HepG2 (cell line): ENCODE measurements around the gene NUTF2. TPM values are rescaled to one million over a fixed set of nuclear protein-coding genes. Genes with fewer than 3 reads are reported as not detected.
A peak's percentile ranks its signal among the peaks of the same experiment; 100 is the strongest.

Experiments
- ATAC-seq: fragments of 200-7000 bp; cut with Tn5 transposase; 3 replicates; pipeline ENCODE4 v1.9.1; 2020; ENCODE audit warnings: mild to moderate bottlenecking, moderate library complexity
- BruUV-seq: library from RNA; stranded (reverse); fragments of 400-500 nt; replicated peaks from 2 replicates; lab custom pipeline; 2021; lab: Mats Ljungman, UMichigan
- CTCF ChIA-PET: fragments of 300-600 bp; formaldehyde crosslinking; extraction: SDS; loops from one replicate; lab custom pipeline; 2021; ENCODE audit warnings: low total read pairs, inconsistent platforms, low intra/inter-chr PET ratio; lab: Yijun Ruan, JAX
- POLR2A ChIA-PET: fragments of 350-600 bp; sonication (Branson Sonifier 250); formaldehyde crosslinking; loops from one replicate; lab custom pipeline; 2020; ENCODE audit warnings: antibody characterized with exemption, inconsistent platforms; lab: Yijun Ruan, JAX
- DNase-seq: peaks from one replicate; pipeline ENCODE4 v3.0.0-alpha.2; 2015; ENCODE audit warnings: low spot score
- FAIRE-seq: peaks from 3 replicates; lab custom pipeline; 2011; peaks lifted over from hg19 to GRCh38; lab: Jason Lieb, UNC
- H2AFZ ChIP-seq: one replicate; pipeline ENCODE4 v1.6.1; 2011; ENCODE audit warnings: low read length, inconsistent platforms
- H3K27ac ChIP-seq: fragments of 300-600 bp; 3 replicates; pipeline ENCODE4 v1.8.0; 2011; ENCODE audit warnings: mixed run types, mild to moderate bottlenecking, mixed read lengths, low read length, inconsistent platforms; ENCODE audit not compliant: insufficient read depth; ENCODE audit errors: extremely low read length
- H3K27me3 ChIP-seq, 2 experiments: fragments of 200-600 bp in 1 of 2; 2 replicates in 1 of 2; 3 replicates in 1 of 2; pipeline versions ENCODE4 v1.6.0 to v1.8.0; 2011; ENCODE audit warnings: low read length in 2 of 2, mild to moderate bottlenecking in 2 of 2, moderate library complexity in 2 of 2, inconsistent platforms in 1 of 2; ENCODE audit not compliant: insufficient read depth in 2 of 2, control insufficient read depth in 1 of 2
- H3K36me3 ChIP-seq, 2 experiments: fragments of 200-600 bp in 1 of 2; replicated peaks in 1 of 2; 2 replicates in 1 of 2; 3 replicates in 1 of 2; pipeline versions ENCODE4 v1.5.1 to v1.8.0; 2011; ENCODE audit warnings: low read length in 2 of 2, inconsistent platforms in 1 of 2; ENCODE audit not compliant: insufficient read depth in 2 of 2, control insufficient read depth in 1 of 2
- H3K4me1 ChIP-seq: 2 replicates; pipeline ENCODE4 v1.5.1; 2012; ENCODE audit warnings: low read length, inconsistent platforms; ENCODE audit not compliant: insufficient read depth
- H3K4me2 ChIP-seq: 2 replicates; pipeline ENCODE4 v1.6.0; 2011; ENCODE audit warnings: low read depth, low read length, inconsistent platforms
- H3K4me3 ChIP-seq, 3 experiments: fragments of 200-600 bp in 1 of 3; sonication (generic), shearing (Covaris generic) in 1 of 3; replicated peaks in 1 of 3; 2 replicates each; pipeline ENCODE4 v1.5.1; 2011 to 2016; ENCODE audit warnings: low read length in 3 of 3, inconsistent platforms in 2 of 3, low read depth in 2 of 3, mild to moderate bottlenecking in 2 of 3, control low read depth in 1 of 3, mixed read lengths in 1 of 3; ENCODE audit not compliant: insufficient read depth in 1 of 3
- H3K79me2 ChIP-seq: one replicate; pipeline ENCODE4 v1.6.1; 2011; ENCODE audit warnings: low read length, inconsistent platforms; ENCODE audit not compliant: insufficient read depth
- H3K9ac ChIP-seq: 2 replicates; pipeline ENCODE4 v1.6.0; 2011; ENCODE audit warnings: mild to moderate bottlenecking, low read depth, low read length, inconsistent platforms; ENCODE audit not compliant: insufficient read depth
- H3K9me3 ChIP-seq: 2 replicates; pipeline ENCODE4 v1.5.1; 2012; ENCODE audit warnings: mild to moderate bottlenecking, low read length
- H4K20me1 ChIP-seq: 2 replicates; pipeline ENCODE4 v1.6.0; 2011; ENCODE audit warnings: inconsistent platforms, mild to moderate bottlenecking, low read length, moderate library complexity; ENCODE audit not compliant: insufficient read depth
- AGO2 ChIP-seq: fragments of 200-400 bp; formaldehyde crosslinking; optimal IDR thresholded peaks from 2 replicates; pipeline ENCODE3; 2017; ENCODE audit warnings: mild to moderate bottlenecking, low read depth, low read length, moderate library complexity
- CENPBD1 ChIP-seq: sonication (generic); formaldehyde crosslinking; IDR thresholded peaks from 2 replicates; pipeline ENCODE4 v1.8.0; 2022; ENCODE audit warnings: missing genetic modification reagents, low read depth, mild to moderate bottlenecking, borderline replicate concordance
- CERS6 ChIP-seq: sonication (generic); formaldehyde crosslinking; IDR thresholded peaks from 2 replicates; pipeline ENCODE4 v1.5.0; 2020; ENCODE audit warnings: missing genetic modification reagents
- CREB3 ChIP-seq: sonication (generic); formaldehyde crosslinking; IDR thresholded peaks from 2 replicates; pipeline ENCODE4 v1.5.0; 2020; ENCODE audit warnings: missing genetic modification reagents
- GFI1 ChIP-seq: sonication (generic); formaldehyde crosslinking; IDR thresholded peaks from 2 replicates; pipeline ENCODE4 v1.5.0; 2020; ENCODE audit warnings: missing genetic modification reagents, mild to moderate bottlenecking, borderline replicate concordance
- HIVEP1 ChIP-seq: sonication (generic); formaldehyde crosslinking; IDR thresholded peaks from 2 replicates; pipeline ENCODE4 v1.4.0; 2020; ENCODE audit warnings: mild to moderate bottlenecking, missing genetic modification reagents
- NCOR1 ChIP-seq: fragments of 200-600 bp; sonication (generic); IDR thresholded peaks from 2 replicates; pipeline ENCODE4 v1.7.0; 2017; ENCODE audit warnings: antibody characterized with exemption, low read length, borderline replicate concordance
- SMC3 ChIP-seq: IDR thresholded peaks from 2 replicates; pipeline ENCODE4 v1.6.1; 2011; ENCODE audit warnings: low read length, improper control_type of control experiment
- TFDP1 ChIP-seq: IDR thresholded peaks from 2 replicates; pipeline ENCODE4 v1.6.1; 2016; ENCODE audit warnings: missing compliant biosample characterization, missing genetic modification reagents, borderline replicate concordance
- YY1 ChIP-seq: IDR thresholded peaks from 2 replicates; pipeline ENCODE4 v1.6.1; 2011; ENCODE audit warnings: low read length, low read depth, moderate library complexity, mild to moderate bottlenecking; ENCODE audit not compliant: insufficient read depth, insufficient replicate concordance
- ZNF441 ChIP-seq: sonication (generic); formaldehyde crosslinking; IDR thresholded peaks from 2 replicates; pipeline ENCODE4 v1.7.0; 2021; ENCODE audit warnings: missing genetic modification reagents, borderline replicate concordance
- ZNF773 ChIP-seq: sonication (generic); formaldehyde crosslinking; IDR thresholded peaks from 2 replicates; pipeline ENCODE4 v1.4.0; 2020; ENCODE audit warnings: missing genetic modification reagents, borderline replicate concordance
- WGBS: methylation state at CpG from one replicate; pipeline ENCODE4 v1.1.6; 2017; ENCODE audit warnings: low lambda C conversion rate; 5-methylcytosine and 5-hydroxymethylcytosine counted together
- in situ Hi-C: cut with HindIII; loops from 2 replicates; pipeline ENCODE4 v1.10.0; 2017; ENCODE audit warnings: low pct_unique_long_range_greater_than_20kb; ENCODE audit not compliant: extremely low pct_ligation_motif_present
- intact Hi-C: fragments of 100-400 bp; cut with micrococcal nuclease; formaldehyde crosslinking; loops from one replicate; pipeline ENCODE4 v1.10.0; 2022; ENCODE audit not compliant: unreplicated experiment
- polyA plus RNA-seq, 8 experiments: library from polyadenylated mRNA; depleted of rRNA in 3 of 8; stranded (reverse) in 7 of 8; unstranded in 1 of 8; fragments of >200 nt; fragmentation: Illumina TruSeq in 4 of 8; extraction: Trizol in 4 of 8; gene quantifications; 2 replicates each; pipeline versions ENCODE4 v1.2.1 to v1.2.3, GENCODE V29; 2011 to 2016; ENCODE audit warnings: low read depth in 4 of 8, missing spikeins in 1 of 8, mixed read lengths in 1 of 8; ENCODE audit not compliant: insufficient read depth in 1 of 8
- total RNA-seq, 5 experiments: library from RNA; depleted of rRNA; stranded (reverse); fragments of >200 nt; fragmentation: Illumina TruSeq; extraction: Trizol; gene quantifications; 2 replicates each; pipeline ENCODE4 v1.2.3, GENCODE V29; 2016; ENCODE audit warnings: low read depth in 1 of 5

NUTF2 gene
- total and polyA plus RNA-seq, 2 of the 13 experiments (the other 11 are each of a cell fraction or from before 2014, with no cell fraction given) = 168 to 214 TPM

GRCh38 chr16:67877064-67877463 lies 30.3 kb downstream of the NUTF2 start:
- ChIA-PET POLR2A (no interaction called here), CTCF (no interaction called here)
- Histone ChIP-seq H2AFZ (no peak overlapping the region), H3K36me3 (peaks cover 50 to 73% of the 10 kb centered on the region in 2 experiments), H3K27ac (no peak overlapping the region), H3K9me3 (no peaks in the 10 kb centered on the region), H3K4me2 (no peak overlapping the region), H4K20me1 (peaks cover 15% of the 10 kb centered on the region), H3K9ac (no peak overlapping the region), H3K4me3 (no peak overlapping the region), H3K4me1 (peaks cover 32% of the 10 kb centered on the region), H3K79me2 (peaks cover 31% of the 10 kb centered on the region), H3K27me3 (no peaks in the 10 kb centered on the region; a peak in 1 of 5 replicates)
- ATAC-seq (no peak), DNase-seq (no peak), FAIRE-seq (no peak)
- in situ Hi-C loops = no loop called here
- 96% methylated on average over 11 of the region's 11 CpGs for WGBS
- BruUV-seq = no TSS peak
- TF ChIP-seq AGO2 = peak; percentile 15
- TF ChIP-seq CREB3 (CRISPR knock-in tag) = no peak
- intact Hi-C loops = no loop called here

- DNase-seq = no peak
- 94% methylated on average over 6 of the region's 6 CpGs for WGBS
- ChIA-PET POLR2A (no interaction called here), CTCF (no interaction called here)
- in situ Hi-C loops (no loop called here), intact Hi-C loops (no loop called here)
- H3K4me3 ChIP-seq = no peak overlapping the region
- H3K36me3 ChIP-seq = peaks cover 58 to 82% of the 10 kb centered on the region in 2 experiments
- H3K9me3 ChIP-seq = no peaks in the 10 kb centered on the region
- H4K20me1 ChIP-seq = peaks cover 15% of the 10 kb centered on the region
- H3K27me3 ChIP-seq = no peaks in the 10 kb centered on the region; a peak in 1 of 5 replicates
- peaks cover 29% of the 10 kb centered on the region for H3K79me2 ChIP-seq
- no peak overlapping the region for H2AFZ ChIP-seq
- H3K4me1 ChIP-seq = peaks cover 38% of the 10 kb centered on the region
- TF ChIP-seq ZNF441 (CRISPR knock-in tag) (no peak), CERS6 (CRISPR knock-in tag) (no peak), YY1 (no peak), SMC3 (no peak), TFDP1 (CRISPR knock-in tag) (no peak), GFI1 (CRISPR knock-in tag) (no peak), CENPBD1 (CRISPR knock-in tag) (no peak), NCOR1 (no peak), HIVEP1 (CRISPR knock-in tag) (no peak), ZNF773 (no peak)
- no TSS peak for BruUV-seq
- FAIRE-seq = no peak
- no peak overlapping the region for H3K27ac ChIP-seq
- no peak overlapping the region for H3K4me2 ChIP-seq
- H3K9ac ChIP-seq = no peak overlapping the region
- ATAC-seq = no peak
Observed at GRCh38 chr16:67878232-67878631, 31.5 kb downstream of the NUTF2 start.
